Cardiac muscle cell (in vitro differentiated cells and primary cell): ENCODE results near the gene PKHD1. TPM values are rescaled to one million over a fixed set of nuclear protein-coding genes. Genes with fewer than 3 reads are reported as not detected.

Experiments used
- DNase-seq, 2 donors: peaks; one replicate each; pipeline versions ENCODE4 v3.0.0 to v3.0.0-alpha.2; 2010 to 2017; ENCODE audit warnings: low read depth in 1 of 2, low spot score in 1 of 2
- H3K27ac ChIP-seq: fragments of 200-600 bp; sonication (generic); 2 replicates; pipeline ENCODE4 v1.5.1; 2016
- H3K27me3 ChIP-seq: fragments of 200-600 bp; sonication (generic); 2 replicates; pipeline ENCODE4 v1.6.0; 2016; ENCODE audit warnings: control low read depth
- H3K36me3 ChIP-seq: fragments of 200-600 bp; sonication (generic); 2 replicates; pipeline ENCODE4 v1.5.1; 2016; ENCODE audit warnings: control low read depth
- H3K4me1 ChIP-seq: fragments of 200-600 bp; sonication (generic); 2 replicates; pipeline ENCODE4 v1.8.1; 2017; ENCODE audit warnings: low read depth, mild to moderate bottlenecking, mixed run types
- H3K4me3 ChIP-seq: fragments of 200-600 bp; sonication (generic); 2 replicates; pipeline ENCODE4 v1.5.1; 2016; ENCODE audit warnings: mild to moderate bottlenecking
- H3K9me3 ChIP-seq: fragments of 200-600 bp; sonication (generic); 2 replicates; pipeline ENCODE4 v1.5.1; 2017; ENCODE audit warnings: low read depth, mild to moderate bottlenecking, control low read depth
- polyA plus RNA-seq: library from polyadenylated mRNA; unstranded; fragments of >200 nt; fragmentation: Nextera tagmentation; extraction: Ambion mirVana; gene quantifications from 2 replicates; pipeline ENCODE4 v1.2.1, GENCODE V29; 2016
- total RNA-seq: library from RNA; depleted of rRNA; stranded (reverse); fragments of >200 nt; gene quantifications from 2 replicates; pipeline ENCODE4 v1.2.3, GENCODE V29; 2016
- TF ChIP-seq, protein P1 (sequence below): IDR thresholded peaks from 2 replicates; pipeline ENCODE4 v1.5.1; 2012; ENCODE audit warnings: low read depth, mild to moderate bottlenecking, low read length

The PKHD1 gene
- total and polyA plus RNA-seq, 2 experiments from 2014 or later: not detected

DNA sequence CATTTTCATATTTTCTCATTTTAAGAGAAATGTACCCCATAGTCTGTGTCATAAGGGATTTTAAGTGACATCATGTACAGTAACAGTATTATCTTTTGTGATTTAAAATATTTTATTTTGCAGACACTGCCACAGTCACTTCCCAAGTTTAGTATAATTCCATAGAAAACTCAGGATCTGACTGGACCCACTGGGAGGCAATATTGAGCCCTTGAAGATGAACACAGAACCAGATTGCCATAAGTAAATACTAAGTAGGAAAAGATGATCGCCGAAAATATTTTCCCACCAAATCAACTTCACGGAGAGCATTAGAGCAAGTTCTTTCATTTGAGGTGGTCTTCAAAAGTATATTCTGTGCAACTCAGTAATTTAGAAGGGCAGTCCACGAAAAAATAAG is 17.6 kb upstream of the PKHD1 start:
- Histone ChIP-seq H3K27me3 (peaks cover 5% of the 10 kb centered on the region), H3K4me1 (no peaks in the 10 kb centered on the region), H3K4me3 (no peak overlapping the region), H3K9me3 (no peaks in the 10 kb centered on the region), H3K27ac (no peak overlapping the region), H3K36me3 (no peaks in the 10 kb centered on the region)
- TF ChIP-seq, protein P1, sequence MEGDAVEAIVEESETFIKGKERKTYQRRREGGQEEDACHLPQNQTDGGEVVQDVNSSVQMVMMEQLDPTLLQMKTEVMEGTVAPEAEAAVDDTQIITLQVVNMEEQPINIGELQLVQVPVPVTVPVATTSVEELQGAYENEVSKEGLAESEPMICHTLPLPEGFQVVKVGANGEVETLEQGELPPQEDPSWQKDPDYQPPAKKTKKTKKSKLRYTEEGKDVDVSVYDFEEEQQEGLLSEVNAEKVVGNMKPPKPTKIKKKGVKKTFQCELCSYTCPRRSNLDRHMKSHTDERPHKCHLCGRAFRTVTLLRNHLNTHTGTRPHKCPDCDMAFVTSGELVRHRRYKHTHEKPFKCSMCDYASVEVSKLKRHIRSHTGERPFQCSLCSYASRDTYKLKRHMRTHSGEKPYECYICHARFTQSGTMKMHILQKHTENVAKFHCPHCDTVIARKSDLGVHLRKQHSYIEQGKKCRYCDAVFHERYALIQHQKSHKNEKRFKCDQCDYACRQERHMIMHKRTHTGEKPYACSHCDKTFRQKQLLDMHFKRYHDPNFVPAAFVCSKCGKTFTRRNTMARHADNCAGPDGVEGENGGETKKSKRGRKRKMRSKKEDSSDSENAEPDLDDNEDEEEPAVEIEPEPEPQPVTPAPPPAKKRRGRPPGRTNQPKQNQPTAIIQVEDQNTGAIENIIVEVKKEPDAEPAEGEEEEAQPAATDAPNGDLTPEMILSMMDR: no peak
- no peak for DNase-seq

DNA sequence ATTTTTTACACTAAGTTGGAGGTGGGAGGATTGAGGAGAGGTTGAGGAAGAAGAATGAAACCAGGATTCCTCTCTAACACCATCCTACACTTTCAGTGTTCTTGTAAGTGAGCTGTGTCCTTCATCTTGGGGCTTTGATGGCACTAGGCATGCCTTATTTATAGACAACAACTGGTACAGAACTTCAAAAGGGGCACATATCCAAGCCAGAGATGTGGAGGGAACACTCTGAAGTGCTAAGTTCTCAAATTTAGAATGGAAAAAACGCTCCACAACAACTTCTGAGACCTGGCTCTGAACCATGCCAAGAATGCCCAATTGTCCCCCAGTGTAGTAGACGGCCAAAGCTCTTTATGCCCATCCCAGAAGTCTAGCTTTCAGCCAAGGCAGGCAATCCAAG is 16.2 kb upstream of the PKHD1 start:
- Histone ChIP-seq H3K4me3 (no peak overlapping the region), H3K4me1 (no peaks in the 10 kb centered on the region), H3K9me3 (no peaks in the 10 kb centered on the region), H3K36me3 (no peaks in the 10 kb centered on the region), H3K27ac (no peak overlapping the region), H3K27me3 (peaks cover 5% of the 10 kb centered on the region)
- TF ChIP-seq, protein P1: no peak
- no peak for DNase-seq

DNA sequence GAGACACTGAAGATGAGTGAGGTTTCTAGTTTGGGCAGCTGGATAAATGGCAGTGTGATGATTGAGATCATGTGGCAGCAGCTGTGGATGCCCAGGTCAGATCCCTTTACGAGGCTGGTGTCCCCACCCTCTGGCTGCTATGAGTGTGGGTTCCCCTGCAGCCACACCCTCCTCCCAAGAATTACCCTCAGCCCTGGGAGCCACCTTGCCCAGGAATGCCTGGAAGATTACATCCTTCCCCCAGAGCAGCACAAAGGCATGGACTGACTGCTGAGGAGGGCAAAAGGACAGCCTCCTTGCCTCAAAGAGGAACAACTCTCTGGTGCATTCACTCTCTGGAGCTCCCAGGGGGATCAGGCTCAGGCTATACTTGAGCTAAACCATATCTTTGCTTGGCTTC is 15.0 kb upstream of the PKHD1 start:
- Histone ChIP-seq H3K36me3 (no peaks in the 10 kb centered on the region), H3K4me3 (no peak overlapping the region), H3K9me3 (no peaks in the 10 kb centered on the region), H3K27ac (no peak overlapping the region), H3K27me3 (peaks cover 5% of the 10 kb centered on the region), H3K4me1 (no peaks in the 10 kb centered on the region)
- no peak for DNase-seq
- TF ChIP-seq, protein P1: no peak

DNA sequence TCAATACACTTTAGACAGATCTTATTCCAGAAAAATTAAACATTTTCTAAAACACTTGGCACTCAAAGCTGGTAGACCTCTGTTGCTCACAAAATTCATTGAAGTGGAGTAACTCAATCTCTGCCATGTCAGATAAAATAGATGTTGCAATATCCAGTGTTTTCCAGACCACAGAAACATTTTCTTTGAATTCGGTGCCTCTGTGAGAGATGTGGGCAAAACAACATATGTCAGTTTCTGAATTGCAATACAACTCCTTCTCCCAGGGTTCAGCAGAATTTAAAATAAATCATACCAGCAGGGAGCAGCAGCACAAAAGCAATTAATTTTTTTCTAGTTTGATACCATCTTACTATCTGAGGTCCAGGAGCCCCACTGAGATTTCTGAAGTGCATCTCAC is 11.3 kb upstream of the PKHD1 start:
- Histone ChIP-seq H3K9me3 (no peaks in the 10 kb centered on the region), H3K36me3 (no peaks in the 10 kb centered on the region), H3K27ac (no peak overlapping the region), H3K4me1 (no peaks in the 10 kb centered on the region), H3K27me3 (peaks cover 5% of the 10 kb centered on the region), H3K4me3 (no peak overlapping the region)
- DNase-seq: no peak
- TF ChIP-seq, protein P1: no peak

DNA sequence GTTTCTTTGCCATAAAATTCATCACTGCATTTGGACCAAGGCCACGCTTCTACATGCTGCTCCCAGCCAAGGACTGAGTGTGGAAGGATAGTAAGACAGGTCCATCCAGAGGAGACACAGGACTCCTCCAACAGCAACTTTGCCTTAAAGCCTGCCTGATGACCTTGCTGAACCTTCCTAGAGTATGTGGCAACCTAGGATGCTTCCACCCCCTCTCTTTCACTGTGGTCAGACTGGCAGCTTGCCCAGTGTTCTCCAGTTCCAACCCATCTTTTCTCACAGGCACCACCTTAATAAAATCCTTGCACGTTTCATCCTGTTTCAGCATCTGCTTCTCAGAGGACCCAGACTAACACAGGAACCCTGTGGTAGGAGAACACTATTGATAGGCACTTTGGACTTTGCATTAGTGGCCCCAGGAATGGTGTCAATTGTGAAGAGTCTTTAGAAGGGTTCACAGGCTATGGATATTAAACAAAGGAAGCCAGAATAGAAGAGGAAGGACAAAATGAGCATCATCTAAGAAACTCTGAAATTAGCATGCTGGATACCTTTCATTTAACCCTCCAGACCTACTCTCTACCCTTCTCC is 2.4 kb upstream of the PKHD1 start:
- no peaks in the 10 kb centered on the region for H3K4me1 ChIP-seq
- no peak overlapping the region for H3K27ac ChIP-seq
- TF ChIP-seq, protein P1: no peak
- no peaks in the 10 kb centered on the region for H3K36me3 ChIP-seq
- H3K4me3 ChIP-seq: no peak overlapping the region
- peaks cover 10% of the 10 kb centered on the region for H3K27me3 ChIP-seq
- DNase-seq: no peak
- H3K9me3 ChIP-seq: no peaks in the 10 kb centered on the region

DNA sequence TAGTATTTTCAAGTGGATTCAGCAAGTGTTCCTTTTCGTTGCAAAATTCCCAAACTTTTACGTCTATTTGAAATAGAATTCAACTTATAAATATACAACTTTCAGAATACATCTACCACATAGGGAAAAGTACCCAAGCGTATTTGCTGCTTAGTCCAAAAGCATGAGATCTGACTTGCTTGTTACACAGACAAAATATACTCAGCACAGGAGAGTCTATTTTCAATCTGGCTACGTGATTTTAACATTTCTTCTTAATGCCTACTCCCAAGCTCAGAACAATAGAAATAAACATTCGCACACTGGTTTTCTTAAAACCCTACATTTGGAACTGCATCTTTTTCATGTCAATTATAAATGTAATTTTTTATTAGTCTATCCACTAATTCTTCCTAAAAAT is 672 bp downstream of the PKHD1 start:
- Histone ChIP-seq H3K4me1 (no peaks in the 10 kb centered on the region), H3K27me3 (peaks cover 26% of the 10 kb centered on the region), H3K27ac (no peak overlapping the region), H3K4me3 (no peak overlapping the region), H3K36me3 (no peaks in the 10 kb centered on the region), H3K9me3 (no peaks in the 10 kb centered on the region)
- no peak for DNase-seq
- TF ChIP-seq, protein P1: no peak
